GM10248 (cell line): ENCODE results near the gene PPP2R5E.

ENCODE experiments used
- CTCF ChIA-PET: fragments of 300-600 bp; sonication (Branson Sonifier 250); formaldehyde crosslinking; extraction: SDS; loops from one replicate; lab custom pipeline; 2021; ENCODE audit warnings: antibody characterized with exemption; lab: Yijun Ruan, JAX
- POLR2A ChIA-PET: fragments of 350-650 bp; sonication (Branson Sonifier 250); formaldehyde crosslinking; extraction: SDS; loops from one replicate; lab custom pipeline; 2020; ENCODE audit warnings: antibody characterized with exemption; lab: Yijun Ruan, JAX
- DNase-seq: peaks from one replicate; pipeline ENCODE4 v3.0.0; 2012; ENCODE audit errors: extremely low spot score
- CTCF ChIP-seq: IDR thresholded peaks from 2 replicates; pipeline ENCODE4 v1.5.1; 2012; ENCODE audit warnings: mild to moderate bottlenecking, low read depth; ENCODE audit errors: extremely low read depth, missing control alignments, control extremely low read depth

PPP2R5E gene

GRCh38 chr14:63342371-63342770 is 200.8 kb downstream of the PPP2R5E start:
- no peak for TF ChIP-seq CTCF
- CTCF ChIA-PET = interaction anchor here (1.0 to 1.1 kb wide), 3 partner anchors 9 to 14 kb away, joined by 3 read pairs; no protein-coding TSS in a partner anchor
- POLR2A ChIA-PET = no interaction called here
- DNase-seq = no peak

GRCh38 chr14:63328787-63329737 is 214.1 kb downstream of the PPP2R5E start:
- POLR2A ChIA-PET = no interaction called here
- TF ChIP-seq CTCF = no peak
- CTCF ChIA-PET = interaction anchor here (0.8 to 1.7 kb wide), 2 partner anchors 14 to 29 kb away, joined by 3 to 4 read pairs; no protein-coding TSS in a partner anchor
- DNase-seq = no peak

GRCh38 chr14:63326840-63327239 is 216.3 kb downstream of the PPP2R5E start:
- no peak for TF ChIP-seq CTCF
- ChIA-PET CTCF (no interaction called here), POLR2A (no interaction called here)
- DNase-seq = no peak

GRCh38 chr14:63322897-63323573 is 220.1 kb downstream of the PPP2R5E start:
- POLR2A ChIA-PET = no interaction called here
- CTCF ChIA-PET = interaction anchor here (1.2 to 1.6 kb wide), 2 partner anchors 9 to 14 kb away, joined by 4 to 7 read pairs; no protein-coding TSS in a partner anchor
- TF ChIP-seq CTCF = no peak

GRCh38 chr14:63322472-63322871 is 220.7 kb downstream of the PPP2R5E start:
- no peak for TF ChIP-seq CTCF
- POLR2A ChIA-PET = no interaction called here
- CTCF ChIA-PET = interaction anchor here (1.2 kb wide), 1 partner anchor 8 kb away, joined by 4 read pairs; no protein-coding TSS in a partner anchor
- no peak for DNase-seq

More at GRCh38 chr14:63322897-63323573, 220.1 kb downstream of the PPP2R5E start:
- no peak for DNase-seq
